ENCODE data around the gene PRF1.
"Not testable (repeated sequence)": the region's sequence is repeated elsewhere in the genome, so short reads cannot be mapped to it uniquely, and the experiment has no call there.

PRF1 gene

DNA sequence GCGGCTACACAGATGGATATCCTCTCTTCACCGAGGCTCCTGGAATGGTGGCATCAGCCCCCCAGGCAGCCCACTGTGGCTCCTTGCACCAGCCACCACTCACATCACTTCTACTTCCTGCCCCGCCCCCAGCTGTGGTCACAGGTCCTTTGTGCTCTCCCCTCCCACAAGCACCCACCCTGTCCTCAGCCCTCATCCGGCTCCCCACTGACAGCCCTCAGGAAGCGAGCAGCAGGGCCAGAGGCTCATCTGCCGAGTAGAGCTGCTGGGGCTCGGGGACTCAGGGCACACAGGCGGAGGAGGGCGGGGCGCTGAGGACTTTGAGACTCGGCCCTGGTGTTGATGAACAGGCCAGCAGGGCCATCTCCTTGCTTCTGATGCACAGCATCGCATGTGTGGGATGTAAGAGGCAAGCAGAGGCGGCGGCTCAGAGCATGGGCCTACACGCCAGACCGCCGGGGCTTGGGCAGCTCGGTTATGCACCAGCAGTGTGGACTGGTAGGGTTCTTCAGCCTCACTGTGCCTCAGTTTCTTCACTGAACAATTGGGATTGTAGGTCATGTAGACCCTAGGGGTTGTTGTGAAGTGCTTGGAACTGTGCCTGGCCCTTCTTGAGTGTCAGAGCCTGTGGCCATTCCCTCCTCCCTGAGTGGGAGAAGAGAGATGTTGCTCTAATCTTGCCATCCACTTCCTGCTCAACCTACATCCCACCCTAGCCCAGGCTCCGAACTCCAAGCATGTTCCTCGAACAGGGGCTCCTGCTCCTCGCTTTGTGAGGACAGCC is at the start of gene PRF1:
Gene PRF1, minus strand, starts transcription at position 77 of the 784 bp plus-strand sequence. CDS start 1,839 bp downstream, outside the sequence.
- DNase-seq: peak; percentile 80 to 83

DNA sequence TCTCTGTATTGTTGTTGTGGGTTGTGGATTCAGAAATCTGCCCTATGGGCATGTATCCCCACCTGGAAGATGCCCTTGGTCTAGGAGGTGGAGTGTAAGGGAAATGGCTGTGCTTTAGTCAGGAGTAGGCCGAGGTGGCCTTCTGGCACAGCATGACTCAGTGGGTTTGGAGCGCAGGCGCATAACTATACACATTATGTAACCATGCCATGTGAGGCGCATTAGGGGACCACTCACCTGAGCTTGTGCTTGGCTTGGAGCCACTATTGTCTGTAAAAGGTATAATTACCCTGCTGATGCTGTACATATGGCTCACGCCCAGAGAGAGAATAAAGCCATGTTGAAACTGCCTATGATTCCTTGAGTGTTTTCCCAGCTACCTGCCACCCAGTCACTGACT is 49.1 kb upstream of the PRF1 start:
- no peak for DNase-seq

DNA sequence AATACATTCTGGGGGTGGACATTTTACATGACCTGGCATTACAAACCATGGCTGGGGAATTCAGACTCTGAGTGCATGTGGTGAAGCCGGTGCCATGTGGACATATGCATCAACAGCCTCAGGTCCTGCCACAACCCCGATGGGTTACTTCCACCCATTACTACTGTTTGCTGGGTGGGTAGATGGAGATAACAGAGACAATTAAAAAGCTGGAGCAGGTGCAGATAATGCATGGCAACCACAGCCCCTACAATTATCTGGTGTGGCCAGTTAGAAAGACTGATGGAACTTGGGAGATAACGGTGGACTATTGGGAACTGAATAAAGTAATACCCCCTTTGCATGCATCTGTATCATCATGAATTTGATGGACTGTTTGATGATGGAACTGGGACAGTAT is 48.2 kb upstream of the PRF1 start:
- DNase-seq: no peak

- DNase-seq: no peak
Measured at GRCh38 chr10:70650104-70650503, 47.6 kb upstream of the PRF1 start.

DNA sequence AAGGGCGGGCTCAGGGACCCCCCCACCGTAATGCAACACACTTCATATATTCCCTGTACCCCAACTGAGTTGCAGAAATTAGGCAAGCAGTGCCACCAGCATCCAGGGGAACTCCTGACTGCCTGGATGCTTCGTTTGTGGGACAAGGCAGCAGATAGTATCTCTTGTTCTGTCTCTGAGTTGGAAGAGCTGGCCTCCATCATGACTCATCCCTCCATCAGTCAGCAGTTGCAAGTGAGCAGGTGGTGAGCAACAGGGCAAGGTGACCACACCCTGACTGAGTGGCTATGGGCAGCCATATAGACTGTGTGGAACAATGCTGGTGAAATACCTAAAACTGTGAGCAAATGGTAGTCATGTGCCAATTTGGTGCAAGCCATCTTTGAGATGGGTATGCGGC is 47.0 kb upstream of the PRF1 start:
- DNase-seq: no peak

DNA sequence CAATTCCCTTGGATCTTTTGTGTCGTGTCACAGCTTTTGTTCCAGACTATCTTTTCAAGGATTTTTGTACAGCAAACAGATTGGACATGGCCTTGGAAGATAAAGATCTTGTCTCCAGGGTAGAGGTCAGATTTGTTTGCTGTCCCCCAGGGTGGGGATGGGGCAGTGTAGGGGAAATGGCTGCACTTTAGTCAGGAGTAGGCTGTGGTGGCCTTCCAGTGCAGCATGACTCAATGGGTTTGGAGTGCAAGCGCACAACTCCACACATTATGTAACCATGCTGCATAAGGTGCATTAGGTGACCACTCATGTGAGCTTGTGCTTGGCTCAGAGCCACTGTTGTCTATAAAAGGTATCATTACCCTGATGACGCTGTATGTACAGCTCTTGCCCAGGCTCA is 45.9 kb upstream of the PRF1 start:
- DNase-seq: no peak

GRCh38 chr10:70647086-70647485 is 44.5 kb upstream of the PRF1 start:
- no peak for DNase-seq

- DNase-seq: not testable (repeated sequence)
Measured at GRCh38 chr10:70644959-70645358, 42.4 kb upstream of the PRF1 start.

- DNase-seq: not testable (repeated sequence)
Measured at GRCh38 chr10:70643272-70643671, 40.7 kb upstream of the PRF1 start.

DNA sequence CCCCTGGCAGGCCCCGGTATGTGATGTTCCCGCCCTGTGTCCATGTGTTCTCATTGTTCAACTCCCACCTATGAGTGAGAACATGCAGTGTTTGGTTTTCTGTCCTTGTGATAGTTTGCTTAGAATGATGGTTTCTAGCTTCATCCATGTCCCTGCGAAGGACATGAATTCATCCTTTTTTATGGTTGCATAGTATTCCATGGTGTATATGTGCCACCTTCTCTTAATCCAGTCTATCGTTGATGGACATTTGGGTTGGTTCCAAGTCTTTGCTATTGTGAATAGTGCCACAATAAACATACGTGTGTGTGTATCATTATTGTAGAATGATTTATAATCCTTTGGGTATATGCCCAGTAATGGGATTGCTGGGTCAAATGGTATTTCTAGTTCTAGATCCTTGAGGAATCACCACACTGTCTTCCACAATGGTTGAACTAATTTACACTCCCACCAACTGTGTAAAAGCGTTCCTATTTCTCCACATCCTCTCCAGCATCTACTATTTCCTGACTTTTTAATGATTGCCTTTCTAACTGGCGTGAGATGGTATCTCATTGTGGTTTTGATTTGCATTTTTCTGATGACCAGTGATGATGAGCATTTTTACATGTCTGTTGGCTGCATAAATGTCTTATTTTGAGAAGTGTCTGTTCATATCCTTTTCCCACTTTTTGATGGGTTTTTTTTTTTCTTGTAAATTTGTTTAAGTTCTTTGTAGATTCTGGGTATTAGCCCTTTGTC is 37.3 kb upstream of the PRF1 start:
- not testable (repeated sequence) for DNase-seq

DNA sequence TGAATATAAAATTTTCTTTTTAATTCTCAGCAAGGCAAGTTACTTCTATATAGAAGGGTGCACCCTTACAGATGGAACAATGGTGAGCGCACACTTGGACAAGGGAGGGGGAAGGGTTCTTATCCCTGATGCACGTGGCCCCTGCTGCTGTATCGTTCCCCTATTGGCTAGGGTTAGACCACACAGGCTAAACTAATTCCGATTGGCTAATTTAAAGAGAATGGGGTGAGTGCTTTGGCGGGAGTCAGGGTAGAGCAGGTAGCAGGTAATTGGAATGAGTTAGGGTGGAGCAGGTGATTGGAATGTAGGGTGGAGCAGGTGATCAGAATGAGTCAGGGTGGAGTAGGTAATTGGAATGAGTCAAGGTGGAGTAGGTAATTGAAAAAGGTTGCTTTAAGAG is 32.0 kb upstream of the PRF1 start:
- DNase-seq: not testable (repeated sequence)

- DNase-seq: no peak
Measured at GRCh38 chr10:70634011-70634410, 31.5 kb upstream of the PRF1 start.

DNA sequence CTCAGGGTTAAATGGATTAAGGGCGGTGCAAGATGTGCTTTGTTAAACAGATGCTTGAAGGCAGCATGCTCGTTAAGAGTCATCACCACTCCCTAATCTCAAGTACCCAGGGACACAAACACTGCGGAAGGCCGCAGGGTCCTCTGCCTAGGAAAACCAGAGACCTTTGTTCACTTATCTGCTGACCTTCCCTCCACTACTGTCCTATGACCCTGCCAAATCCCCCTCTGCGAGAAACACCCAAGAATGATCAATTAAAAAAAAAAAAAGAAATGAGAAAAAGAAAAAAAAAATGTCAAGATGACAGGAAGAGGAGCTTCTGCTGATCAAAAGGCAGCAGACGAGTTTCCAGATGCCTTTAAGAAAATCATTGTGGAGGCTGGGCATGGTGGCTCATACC is 29.2 kb upstream of the PRF1 start:
- not testable (repeated sequence) for DNase-seq

- no peak for DNase-seq
Measured at GRCh38 chr10:70629338-70629737, 26.8 kb upstream of the PRF1 start.

DNA sequence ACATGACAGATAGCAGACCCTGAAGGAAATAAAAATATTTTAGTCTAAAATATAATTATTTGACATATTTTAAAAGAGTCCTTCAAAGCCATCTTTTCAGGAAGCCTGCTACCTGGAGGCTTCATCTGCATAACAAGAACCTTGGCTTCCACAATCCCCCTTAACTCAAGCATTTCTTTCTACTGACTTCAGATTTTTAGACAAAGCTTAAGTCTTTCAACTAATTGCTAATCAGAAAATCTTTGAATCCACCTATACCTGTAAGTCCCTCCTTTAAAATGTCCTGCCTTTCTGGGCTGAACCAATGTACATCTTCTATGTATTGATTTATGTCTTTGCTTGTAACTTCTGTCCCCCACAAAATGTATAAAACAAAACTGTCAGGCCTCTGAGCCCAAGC is 23.5 kb upstream of the PRF1 start:
- no peak for DNase-seq

DNA sequence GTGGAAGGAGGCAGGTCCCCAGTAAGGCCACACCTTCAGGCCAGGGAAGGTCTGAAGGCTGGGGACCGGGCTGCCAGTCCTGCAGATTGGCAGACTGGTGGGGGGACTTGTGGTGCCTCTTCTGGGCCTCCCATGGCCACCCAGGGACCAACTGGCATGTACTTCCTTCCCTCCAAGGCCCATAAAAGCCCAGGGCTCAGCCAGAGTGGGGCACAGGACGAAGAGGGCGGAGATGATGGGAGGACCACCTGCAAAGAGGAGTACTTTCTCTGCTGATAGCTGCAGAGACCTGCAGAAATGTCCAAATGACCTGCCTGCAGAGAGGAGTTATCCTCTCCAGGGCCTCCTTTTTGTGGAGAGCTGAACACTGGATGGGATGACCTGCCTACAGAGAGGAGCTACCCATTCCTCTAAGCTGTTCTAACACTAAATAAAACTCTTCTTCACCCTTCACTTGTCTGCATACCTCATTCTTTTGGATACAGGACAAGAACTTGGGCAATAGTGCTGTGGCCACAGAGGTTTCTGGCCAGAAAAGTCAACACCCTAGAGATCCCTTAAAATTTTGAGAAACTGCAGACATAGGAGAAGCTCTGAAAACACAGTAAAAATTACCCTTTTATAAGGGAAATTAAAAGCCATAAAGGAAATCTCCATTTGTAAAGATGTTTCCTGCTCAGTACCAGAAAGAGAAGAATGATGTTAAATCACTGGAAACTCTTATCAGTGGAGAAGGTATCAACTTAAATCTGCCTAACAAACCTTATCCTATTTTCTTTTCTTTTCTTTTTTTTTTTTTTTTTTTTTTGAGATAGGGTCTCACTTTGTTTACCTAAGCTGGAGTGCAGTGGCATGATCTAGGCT is 20.7 kb upstream of the PRF1 start:
- DNase-seq: no peak

GRCh38 chr10:70622541-70622940 is 20.0 kb upstream of the PRF1 start:
- no peak for DNase-seq

DNA sequence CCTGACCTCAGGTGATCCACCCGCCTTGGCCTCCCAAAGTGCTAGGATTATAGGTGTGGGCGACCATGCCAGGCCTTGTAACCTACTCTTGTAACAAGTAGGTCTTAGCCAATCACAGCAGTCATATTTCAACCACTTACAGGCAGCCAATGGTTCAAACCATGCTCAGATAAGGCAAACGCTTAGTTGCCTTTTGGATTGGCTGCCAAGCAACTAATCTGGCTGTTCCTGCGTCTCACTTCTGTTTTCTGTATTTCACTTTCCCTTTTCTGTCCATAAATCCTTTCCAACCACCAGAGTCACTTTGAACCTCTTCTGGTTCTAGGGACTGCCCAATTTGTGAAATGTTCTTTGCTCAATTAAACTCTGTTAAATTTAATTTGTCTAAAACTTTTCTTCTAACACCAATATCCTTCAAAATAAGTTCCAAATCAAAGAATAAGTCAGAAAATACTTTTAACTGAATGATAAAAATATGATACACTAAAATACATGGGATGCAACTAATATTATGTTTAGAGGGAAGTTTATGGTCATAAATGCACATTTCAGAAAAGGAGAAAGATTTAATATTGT is 19.1 kb upstream of the PRF1 start:
- no peak for DNase-seq

DNA sequence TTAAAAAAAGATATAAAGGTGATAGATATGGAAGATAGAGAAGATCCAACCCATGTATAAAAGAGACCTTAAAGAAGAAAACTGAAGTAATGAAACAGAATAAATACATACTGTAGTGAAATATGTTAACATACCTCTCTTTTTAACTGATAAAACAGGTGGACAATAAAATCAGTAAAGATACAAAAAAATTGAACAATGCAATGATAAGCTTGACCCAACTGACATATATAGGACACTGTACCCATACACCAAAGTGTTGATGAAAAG is 17.4 kb upstream of the PRF1 start:
- DNase-seq: no peak

- no peak for DNase-seq
Measured at GRCh38 chr10:70619271-70620019, 16.9 kb upstream of the PRF1 start.

- no peak for DNase-seq
Measured at GRCh38 chr10:70618663-70619062, 16.1 kb upstream of the PRF1 start.

GRCh38 chr10:70617798-70618568 is 15.4 kb upstream of the PRF1 start:
- DNase-seq: no peak

All from CD4-positive, alpha-beta T cell treated with Interleukin-1 beta for 1 hour (primary cell).